LNCAP (cell line): ENCODE data around the gene PTBP3.

Experiments used
- TF ChIP-seq, protein P1 (sequence below): fragments of 450-650 bp; IDR thresholded peaks from 2 replicates; pipeline ENCODE4 v1.5.1; 2017; ENCODE audit warnings: mild to moderate bottlenecking

PTBP3 gene

DNA sequence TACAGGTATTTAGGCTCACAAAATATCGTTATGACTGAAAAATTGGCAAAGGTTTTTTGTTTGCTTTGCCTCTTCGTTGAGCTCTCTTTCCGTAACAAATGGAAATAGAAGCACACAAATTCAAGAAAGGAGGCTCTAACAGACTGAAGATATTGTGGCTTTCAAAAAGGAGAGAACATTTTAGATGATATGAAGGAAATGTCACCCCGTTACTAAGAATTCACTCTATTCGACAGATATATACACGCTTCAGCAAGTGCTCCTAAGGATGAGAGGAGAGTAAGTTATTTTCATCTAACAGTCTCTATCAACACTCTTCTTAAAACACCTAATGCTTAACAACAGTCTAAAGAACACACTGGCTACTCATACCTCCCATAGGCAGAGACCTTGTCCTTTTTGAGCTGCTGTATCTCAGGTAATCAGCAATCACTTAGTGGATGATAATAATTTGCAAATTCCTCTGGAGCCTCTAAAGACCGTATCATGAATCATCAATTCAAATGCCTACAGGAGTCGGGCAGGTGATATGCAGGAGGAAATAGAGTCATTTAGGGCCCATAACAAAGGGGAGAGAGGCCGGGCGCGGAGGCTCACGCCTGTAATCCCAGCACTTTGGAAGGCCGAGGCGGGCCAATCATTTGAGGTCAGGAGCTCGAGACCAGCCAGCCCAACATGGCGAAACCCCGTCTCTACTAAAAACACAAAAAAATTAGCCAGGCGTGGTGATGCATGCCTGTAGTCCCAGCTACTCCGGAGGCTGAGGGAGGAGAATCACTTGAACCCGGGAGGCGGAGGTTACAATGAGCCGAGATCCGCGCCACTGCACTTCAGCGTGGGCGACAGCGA lies 45.1 kb upstream of the PTBP3 start:
- TF ChIP-seq, protein P1, sequence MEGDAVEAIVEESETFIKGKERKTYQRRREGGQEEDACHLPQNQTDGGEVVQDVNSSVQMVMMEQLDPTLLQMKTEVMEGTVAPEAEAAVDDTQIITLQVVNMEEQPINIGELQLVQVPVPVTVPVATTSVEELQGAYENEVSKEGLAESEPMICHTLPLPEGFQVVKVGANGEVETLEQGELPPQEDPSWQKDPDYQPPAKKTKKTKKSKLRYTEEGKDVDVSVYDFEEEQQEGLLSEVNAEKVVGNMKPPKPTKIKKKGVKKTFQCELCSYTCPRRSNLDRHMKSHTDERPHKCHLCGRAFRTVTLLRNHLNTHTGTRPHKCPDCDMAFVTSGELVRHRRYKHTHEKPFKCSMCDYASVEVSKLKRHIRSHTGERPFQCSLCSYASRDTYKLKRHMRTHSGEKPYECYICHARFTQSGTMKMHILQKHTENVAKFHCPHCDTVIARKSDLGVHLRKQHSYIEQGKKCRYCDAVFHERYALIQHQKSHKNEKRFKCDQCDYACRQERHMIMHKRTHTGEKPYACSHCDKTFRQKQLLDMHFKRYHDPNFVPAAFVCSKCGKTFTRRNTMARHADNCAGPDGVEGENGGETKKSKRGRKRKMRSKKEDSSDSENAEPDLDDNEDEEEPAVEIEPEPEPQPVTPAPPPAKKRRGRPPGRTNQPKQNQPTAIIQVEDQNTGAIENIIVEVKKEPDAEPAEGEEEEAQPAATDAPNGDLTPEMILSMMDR = no peak

DNA sequence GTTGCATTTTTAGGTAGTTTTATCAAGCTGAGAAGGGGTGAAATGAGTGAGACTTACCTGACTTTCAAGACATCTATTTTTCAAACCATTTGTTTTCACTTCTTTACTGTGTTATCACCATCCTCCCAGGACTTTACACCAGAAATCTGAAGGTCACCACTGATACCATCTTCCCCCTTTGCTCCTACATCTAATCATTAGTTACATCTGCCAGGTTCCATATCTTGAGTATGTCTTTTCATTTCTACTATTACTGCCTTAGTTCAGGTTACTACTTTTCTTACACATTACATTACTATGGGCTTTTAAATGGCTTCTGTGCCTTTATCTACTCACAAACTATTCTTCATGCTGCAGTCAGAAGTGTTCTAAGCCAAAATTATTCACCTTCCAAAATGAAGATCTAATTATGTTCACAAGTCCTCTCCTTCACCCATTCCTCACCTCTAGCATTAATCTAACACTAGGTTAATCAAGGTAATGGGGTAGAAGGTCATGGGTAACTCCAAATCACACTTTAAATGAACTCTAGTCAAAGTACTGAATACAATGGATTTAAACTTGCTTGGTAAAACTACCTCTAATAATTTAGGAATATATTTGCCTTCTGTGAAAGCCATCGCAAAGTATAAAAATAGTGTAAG lies 44.4 kb upstream of the PTBP3 start:
- TF ChIP-seq, protein P1 = no peak

DNA sequence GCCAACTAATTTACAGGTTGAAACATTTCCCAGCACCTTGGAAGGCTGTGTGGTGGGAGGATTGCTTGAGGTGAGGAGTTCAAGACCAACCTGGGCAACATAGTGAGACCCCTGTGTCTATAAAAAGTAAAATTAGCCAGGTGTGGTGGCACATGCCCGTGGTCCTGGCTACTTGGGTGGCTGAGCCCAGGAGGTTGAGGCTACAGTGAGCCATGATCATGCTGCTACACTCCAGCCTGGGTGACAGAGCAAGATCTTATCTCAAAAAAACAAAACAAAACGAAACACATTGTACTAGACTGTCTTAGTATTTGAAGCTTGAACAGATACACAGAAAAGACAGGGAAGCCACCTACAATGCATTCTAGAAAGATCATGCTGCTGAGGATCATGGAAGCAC lies 43.7 kb upstream of the PTBP3 start:
- TF ChIP-seq, protein P1 = no peak

DNA sequence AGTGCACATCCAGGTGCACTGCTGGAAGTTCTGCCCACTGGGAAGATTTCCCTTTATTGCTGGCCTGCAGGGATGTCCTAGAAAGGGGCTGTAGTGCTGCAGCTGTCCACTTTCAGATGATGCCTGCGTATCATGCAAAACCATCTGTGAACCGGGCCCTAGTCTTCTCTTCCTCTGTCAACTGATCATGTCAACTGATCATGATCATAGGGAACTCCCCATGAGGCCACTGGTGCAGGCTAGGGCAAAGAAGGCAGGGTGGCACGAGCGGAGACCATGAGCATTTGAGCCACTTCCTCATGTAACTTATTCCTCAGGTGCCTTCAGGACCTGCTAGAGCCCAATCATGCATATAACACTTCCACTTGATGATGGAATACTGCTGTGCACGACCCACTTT lies 41.9 kb upstream of the PTBP3 start:
- TF ChIP-seq, protein P1 = no peak

DNA sequence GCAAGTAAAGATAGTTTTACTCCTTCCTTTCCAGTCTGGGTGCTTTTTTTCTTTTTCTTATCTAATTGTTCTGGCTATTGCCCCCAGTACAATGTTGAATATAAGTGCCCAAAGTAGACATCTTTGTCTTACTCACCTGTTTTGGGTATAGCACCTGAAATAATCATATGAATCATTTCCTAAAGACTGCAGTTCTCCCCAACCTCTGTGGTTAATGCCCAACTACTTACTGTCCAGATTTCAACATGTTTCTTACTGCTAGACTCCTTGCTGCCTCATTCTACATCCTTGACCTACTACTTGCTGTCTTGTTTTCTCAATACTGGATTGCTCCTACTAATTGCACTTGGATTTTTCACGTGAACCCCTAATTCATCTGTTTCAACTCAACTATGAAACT lies 37.6 kb upstream of the PTBP3 start:
- TF ChIP-seq, protein P1 = no peak

DNA sequence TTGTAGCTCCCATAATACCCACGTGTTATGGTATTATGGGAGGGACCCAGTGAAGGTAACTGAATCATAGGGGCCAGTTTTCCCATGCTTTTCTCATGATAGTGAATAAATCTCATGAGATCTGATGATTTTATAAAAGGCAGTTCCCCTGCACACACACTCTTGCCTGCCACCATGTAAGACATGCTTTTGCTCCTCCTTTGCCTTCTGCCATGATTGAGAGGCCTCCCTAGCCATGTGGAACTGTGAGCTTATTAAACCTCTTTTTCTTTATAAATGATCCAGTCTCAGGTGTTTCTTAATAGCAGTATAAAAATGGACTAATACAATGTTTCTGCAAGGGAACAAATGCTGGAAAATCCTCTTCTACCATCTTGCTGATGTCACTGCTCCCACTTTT lies 36.4 kb upstream of the PTBP3 start:
- TF ChIP-seq, protein P1 = no peak

DNA sequence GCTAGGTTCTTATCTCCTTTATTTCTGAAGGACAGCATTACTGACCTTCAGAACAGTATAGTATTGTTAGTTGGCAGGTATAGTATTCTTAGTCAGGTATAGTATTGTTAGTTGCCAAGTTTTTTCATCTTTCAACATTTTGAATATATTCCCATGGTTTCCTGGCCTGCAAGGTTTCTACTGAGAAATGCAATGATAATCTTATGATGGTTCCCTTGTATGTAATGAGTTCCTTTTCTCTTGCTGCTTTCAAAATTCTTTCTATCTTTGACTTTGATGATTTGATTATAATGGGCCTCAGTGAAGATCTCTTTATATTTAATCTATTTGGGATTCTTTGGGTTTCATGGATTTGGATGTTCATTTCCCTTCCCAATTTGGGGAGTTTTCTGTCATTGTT lies 34.0 kb upstream of the PTBP3 start:
- TF ChIP-seq, protein P1 = no peak
